Amniotic stem cell (primary cell): Measurements from ENCODE around the gene CD74.

Experiments used
- DNase-seq: peaks from one replicate; lab custom pipeline; 2025; lab: John Stamatoyannopoulos, UW

The CD74 gene

GRCh38 chr5:150397146-150397781 is 15.4 kb downstream of the CD74 start:
- DNase-seq: no peak

GRCh38 chr5:150396267-150396666 is 16.4 kb downstream of the CD74 start:
- no peak for DNase-seq

DNA sequence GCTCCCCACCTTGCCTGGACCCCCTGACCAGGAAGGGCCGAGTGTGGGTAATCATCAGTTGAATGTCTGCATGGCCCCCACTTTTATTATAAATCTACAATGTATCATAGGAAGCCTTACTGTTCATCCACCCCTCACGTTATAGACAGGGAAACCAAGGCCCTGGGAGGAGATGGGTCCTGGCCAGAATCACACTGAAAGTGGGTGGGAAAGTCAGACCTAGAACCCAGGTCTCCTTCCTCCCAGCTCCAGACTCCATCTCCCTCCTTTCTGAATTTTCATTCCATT is 17.1 kb downstream of the CD74 start:
- no peak for DNase-seq

- no peak for DNase-seq
Measured at GRCh38 chr5:150394912-150395687, 17.6 kb downstream of the CD74 start.

- no peak for DNase-seq
Measured at GRCh38 chr5:150394131-150394530, 18.6 kb downstream of the CD74 start.

DNA sequence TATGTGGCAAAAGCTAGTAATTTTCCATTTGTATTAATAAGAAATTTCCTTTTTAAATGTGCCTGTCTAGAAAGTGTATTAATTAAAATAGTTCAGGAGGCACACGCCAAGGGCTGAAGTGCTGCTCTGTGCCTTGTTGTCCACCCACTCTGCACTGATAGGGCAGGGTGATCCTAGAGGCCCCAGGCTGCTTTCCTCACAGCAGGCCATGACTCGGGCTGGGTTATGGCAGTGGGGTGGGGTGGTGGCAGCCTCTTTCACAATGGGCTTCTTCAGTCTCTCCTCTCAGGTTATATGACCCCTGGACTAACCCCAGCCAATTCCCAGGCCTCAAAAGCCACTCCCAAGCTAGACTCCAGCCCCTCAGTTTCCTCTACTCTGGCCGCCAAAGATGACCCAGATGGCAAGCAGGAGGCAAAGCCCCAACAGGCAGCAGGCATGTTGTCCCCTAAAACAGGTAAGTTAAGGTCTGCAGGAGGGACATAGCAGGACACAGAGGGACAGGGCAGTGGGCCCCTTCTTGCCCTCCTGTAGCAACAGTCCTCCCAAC is 19.5 kb downstream of the CD74 start:
- no peak for DNase-seq

DNA sequence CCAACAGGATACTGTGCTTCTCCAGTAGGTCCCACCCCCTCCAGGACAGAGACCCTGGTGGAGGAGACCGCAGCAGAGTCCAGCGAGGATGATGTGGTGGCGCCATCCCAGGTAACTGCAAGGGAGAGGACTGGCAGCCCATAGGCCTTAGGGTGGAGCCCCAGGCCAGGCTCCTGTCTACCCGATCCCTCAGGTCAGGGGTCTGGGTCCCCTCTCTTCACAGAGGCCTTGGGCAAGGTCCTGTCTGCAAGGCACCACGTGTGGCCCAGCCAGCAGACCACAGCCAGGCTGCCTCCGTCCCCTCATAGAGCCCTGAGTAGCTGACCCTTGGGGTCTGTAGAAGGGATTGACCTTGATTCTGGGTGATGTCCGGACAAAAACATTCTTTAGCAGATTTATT is 20.0 kb downstream of the CD74 start:
- DNase-seq: no peak

DNA sequence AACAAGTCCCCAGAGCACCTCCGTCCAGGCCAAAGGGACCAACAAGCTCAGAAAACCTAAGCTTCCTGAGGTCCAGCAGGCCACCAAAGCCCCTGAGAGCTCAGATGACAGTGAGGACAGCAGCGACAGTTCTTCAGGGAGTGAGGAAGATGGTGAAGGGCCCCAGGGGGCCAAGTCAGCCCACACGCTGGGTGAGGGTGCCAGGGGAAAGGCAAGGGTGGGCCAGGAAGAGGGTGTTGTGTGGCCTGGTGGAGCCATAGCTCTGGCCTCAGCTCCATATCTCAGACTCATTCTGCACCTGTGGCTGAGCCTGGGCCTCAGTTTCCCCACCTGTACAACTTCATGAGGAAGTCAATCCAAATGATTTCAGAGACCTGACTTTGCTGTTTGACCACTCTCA is 20.7 kb downstream of the CD74 start:
- no peak for DNase-seq

GRCh38 chr5:150391064-150391834 is 21.5 kb downstream of the CD74 start:
- no peak for DNase-seq

DNA sequence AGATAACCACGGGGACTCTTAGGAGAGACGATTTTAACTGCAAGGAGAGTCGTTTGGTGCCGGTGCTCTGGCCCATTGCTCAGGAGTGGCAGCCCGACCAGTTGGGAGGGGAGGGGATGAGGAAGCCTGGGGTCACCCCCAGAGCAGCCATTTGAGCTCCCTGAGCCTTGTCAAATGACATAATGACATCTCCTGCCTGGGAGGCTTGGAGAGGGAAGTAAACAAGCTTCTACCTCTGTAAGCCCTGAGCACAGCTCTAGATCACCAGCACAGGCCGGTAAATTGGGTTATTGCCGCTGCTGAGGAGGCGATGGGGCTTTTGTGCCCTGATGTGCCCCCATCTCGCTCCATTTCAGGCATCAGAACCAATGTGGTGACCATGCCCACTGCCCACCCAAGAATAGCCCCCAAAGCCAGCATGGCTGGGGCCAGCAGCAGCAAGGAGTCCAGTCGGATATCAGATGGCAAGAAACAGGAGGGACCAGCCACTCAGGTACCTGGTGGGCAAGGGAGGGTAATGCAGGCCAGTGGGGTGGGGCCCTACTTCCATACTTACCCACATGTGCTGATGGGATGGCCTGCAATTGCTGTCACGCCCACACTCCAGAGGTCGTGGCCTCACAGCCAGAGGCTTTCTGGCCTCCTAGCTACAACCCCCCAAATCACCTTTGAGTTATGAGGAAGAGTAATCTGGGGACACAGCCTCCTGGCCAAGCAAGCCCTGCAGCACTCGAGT is 23.0 kb downstream of the CD74 start:
- DNase-seq: no peak

GRCh38 chr5:150386024-150386855 is 26.5 kb downstream of the CD74 start:
- DNase-seq: no peak

DNA sequence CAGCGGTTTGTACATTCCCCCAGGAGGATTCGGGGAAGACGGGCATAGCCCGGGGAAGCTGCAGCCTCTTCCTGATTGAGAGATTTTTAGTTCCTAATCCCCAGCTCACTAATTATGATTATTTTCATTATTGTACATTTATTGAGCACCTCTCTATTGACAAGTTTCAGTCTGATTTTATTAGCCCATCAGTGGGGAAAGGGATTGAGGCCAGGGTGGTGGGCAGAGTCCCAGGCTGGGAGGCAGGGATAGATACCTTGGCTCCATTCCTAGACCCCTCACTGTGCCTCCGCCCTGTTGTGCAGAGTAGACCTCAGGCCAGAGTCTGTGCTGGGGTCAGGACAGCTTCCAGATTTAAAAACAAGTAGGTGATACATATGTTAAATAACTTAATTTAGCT is 28.0 kb downstream of the CD74 start:
- no peak for DNase-seq

DNA sequence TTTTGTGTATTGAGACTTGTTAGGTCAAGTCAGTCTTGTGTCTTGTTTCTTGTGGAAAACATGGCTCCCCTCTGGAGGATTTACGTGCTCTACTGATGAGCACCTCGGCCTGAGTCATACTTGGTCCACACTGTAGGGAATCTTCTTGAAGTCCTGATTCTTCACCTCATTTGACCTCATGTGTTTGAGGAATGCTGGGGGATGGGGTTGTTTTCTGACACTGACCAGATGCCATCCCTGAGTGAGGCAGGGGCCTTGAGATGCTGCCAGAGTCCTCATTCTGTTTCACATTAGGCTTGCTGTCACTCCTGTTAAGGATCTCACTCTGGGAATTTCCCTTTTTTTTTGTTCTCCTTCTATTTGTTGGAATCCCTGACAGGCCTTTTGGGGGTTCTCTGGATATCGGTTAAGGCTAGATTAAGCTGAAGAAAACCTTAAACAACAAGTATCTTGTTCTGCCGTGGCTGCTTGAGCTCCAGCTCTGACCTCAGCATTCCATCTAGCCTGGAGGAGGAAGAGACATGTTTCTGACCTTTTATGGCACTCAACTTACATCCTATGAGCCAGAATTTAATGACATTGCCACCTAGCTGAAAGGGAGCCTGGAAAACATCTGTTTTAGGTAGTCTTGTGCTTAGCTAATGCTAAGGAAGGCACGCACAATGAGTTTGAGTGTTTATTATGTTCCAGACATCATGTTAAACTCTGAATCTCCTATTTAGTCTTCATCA is 34.6 kb downstream of the CD74 start:
- DNase-seq: peak; percentile 81

DNA sequence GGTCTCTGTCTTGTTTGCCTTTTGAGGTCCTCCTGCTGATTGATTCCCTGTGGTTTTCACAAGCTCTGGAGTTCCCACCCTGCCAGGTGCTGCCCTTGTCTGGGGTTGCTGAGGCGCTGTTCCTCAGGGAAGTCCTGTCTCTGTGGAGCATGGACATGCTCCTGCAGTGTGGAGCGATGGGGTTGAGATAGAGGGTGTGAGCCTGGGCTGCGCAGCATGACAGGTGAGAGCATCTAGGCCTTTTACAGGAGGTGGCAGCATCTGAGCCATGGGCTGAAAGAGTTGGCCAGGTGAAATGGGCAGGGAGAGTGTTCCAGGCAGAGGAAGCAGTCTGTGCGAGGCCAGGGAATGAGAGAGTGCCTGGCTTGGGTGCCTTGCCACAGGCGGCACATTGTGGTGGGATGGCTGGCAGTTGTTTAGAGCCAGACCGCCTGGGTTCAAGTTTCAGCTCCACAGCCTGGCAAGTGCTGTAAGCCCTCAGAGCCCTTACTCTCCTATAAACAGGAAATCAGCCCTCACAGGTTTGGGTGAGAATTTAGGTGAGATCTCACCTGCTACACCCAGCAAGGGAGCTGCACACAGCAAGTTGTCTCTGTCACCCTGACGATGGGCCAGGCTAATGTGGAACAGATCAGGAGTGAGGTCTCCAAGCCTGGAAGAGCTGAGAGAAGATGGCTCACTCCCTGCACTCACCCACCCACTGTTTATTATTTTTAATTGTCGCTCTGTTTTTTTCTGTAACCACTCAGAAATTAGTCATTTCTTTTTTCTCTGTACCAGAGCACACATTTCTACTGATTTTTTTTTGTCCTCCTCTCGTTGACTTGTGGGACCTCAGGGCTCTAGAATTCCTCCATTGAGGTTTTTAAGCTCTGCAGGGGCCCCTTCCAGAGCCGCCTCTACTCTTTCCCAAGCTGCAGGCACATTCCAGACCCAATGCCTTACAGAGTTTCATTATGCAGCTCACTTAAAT is 35.6 kb downstream of the CD74 start:
- DNase-seq: no peak

- DNase-seq: no peak
Measured at GRCh38 chr5:150374651-150375050, 38.1 kb downstream of the CD74 start.

GRCh38 chr5:150372639-150373038 is 40.1 kb downstream of the CD74 start:
- no peak for DNase-seq

- DNase-seq: no peak
Measured at GRCh38 chr5:150368526-150368925, 44.2 kb downstream of the CD74 start.

- no peak for DNase-seq
Measured at GRCh38 chr5:150364004-150364403, 48.7 kb downstream of the CD74 start.

- no peak for DNase-seq
Measured at GRCh38 chr5:150363185-150363584, 49.5 kb downstream of the CD74 start.
